ENCODE data around the gene BRINP3.

The BRINP3 gene

DNA sequence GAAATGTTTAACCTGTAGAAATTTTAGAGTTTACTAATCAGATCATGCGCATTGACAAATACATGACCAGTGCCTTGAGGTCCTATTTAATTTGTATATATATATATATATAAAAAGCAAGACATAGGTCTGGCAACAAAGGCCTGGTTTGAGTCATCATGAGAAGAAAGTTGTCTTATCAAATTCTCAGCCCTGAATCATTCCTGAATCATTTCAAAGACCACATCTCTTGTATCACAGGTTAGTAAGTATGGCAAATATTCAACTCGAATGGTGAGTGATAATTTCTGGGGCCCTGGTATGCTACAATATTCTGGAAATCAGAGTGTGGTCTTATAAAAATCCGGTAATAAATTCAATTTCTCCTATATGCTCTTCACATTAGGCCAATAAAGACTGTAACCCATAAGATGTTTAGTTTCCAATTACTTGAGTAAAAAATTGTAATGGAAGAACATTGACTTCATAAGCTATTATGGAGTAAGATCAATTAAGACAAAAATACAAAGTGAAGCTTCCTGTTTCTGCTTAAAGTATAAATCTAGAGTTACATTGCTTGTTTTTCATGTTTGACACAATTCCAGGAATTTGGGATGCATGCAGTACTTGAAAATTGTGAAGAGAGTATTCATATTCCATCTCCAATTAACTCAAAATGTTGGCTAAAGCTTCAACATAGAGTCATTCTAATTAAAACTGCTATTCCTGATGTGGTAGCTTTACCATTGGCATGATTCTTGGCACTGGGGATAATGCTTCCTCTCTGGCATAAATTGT lies 309.4 kb downstream of the BRINP3 start:
- Mint-ChIP-seq H3K27ac (no peak overlapping the region), H3K4me3 (no peak overlapping the region), H3K4me1 (peaks cover 11% of the 10 kb centered on the region), H3K27me3 (ENCODE audit: low read depth) (no peaks in the 10 kb centered on the region), H3K9me3 (no peaks in the 10 kb centered on the region), H3K36me3 (ENCODE audit: low read depth) (no peaks in the 10 kb centered on the region)
- TF ChIP-seq, protein P1, sequence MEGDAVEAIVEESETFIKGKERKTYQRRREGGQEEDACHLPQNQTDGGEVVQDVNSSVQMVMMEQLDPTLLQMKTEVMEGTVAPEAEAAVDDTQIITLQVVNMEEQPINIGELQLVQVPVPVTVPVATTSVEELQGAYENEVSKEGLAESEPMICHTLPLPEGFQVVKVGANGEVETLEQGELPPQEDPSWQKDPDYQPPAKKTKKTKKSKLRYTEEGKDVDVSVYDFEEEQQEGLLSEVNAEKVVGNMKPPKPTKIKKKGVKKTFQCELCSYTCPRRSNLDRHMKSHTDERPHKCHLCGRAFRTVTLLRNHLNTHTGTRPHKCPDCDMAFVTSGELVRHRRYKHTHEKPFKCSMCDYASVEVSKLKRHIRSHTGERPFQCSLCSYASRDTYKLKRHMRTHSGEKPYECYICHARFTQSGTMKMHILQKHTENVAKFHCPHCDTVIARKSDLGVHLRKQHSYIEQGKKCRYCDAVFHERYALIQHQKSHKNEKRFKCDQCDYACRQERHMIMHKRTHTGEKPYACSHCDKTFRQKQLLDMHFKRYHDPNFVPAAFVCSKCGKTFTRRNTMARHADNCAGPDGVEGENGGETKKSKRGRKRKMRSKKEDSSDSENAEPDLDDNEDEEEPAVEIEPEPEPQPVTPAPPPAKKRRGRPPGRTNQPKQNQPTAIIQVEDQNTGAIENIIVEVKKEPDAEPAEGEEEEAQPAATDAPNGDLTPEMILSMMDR (IDR thresholded peaks at IDR 0.05; ENCODE audit: unreplicated experiment in 3 of 3): no peak

DNA sequence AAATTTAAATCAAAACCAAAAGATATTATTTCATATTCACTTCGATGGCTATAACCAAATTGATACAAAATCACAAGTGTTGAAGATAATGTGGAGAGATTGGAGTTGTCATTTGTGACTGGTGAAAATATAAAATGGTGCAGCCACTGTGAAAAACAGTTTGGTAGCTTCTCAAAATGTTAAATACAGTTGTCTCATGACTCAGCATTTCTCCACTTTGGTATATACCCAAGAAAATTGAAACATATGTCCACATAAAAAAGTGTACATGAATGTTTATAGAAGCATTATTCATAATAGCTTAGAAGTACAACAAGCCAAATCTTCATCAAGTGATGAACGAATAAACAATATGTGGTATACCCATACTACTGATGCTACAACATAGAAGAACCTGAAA lies 318.5 kb downstream of the BRINP3 start:
- Mint-ChIP-seq H3K27me3 (ENCODE audit: low read depth) (no peaks in the 10 kb centered on the region), H3K4me1 (no peaks in the 10 kb centered on the region), H3K36me3 (ENCODE audit: low read depth) (no peaks in the 10 kb centered on the region), H3K27ac (no peak overlapping the region), H3K4me3 (no peak overlapping the region), H3K9me3 (peaks cover 2% of the 10 kb centered on the region)
- TF ChIP-seq, protein P1 (IDR thresholded peaks at IDR 0.05; ENCODE audit: unreplicated experiment in 3 of 3): no peak

DNA sequence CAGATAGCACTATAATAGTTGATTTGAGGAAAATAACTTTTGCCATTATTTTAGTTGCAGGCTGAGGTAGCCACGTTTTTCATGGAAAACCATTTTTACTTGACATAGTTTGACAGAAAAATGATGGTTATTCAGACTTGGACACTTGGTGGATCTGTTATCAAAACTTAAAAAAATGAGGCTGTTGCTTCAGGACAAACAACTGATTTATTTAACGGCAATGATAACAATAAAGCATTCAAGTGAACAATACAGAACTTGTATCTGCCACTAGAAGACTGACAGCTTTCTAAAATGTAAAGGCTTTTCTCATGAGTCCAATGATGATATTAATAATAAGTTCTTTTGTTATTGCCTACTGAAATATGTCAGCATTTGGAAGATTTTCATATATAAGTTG lies 322.9 kb downstream of the BRINP3 start:
- TF ChIP-seq, protein P1 (IDR thresholded peaks at IDR 0.05; ENCODE audit: unreplicated experiment in 3 of 3): no peak
- H3K4me1 Mint-ChIP-seq: no peaks in the 10 kb centered on the region
- no peak overlapping the region for H3K27ac Mint-ChIP-seq
- peaks cover 2% of the 10 kb centered on the region for H3K9me3 Mint-ChIP-seq
- no peak overlapping the region for H3K4me3 Mint-ChIP-seq
- H3K27me3 Mint-ChIP-seq (ENCODE audit: low read depth): no peaks in the 10 kb centered on the region
- no peaks in the 10 kb centered on the region for H3K36me3 Mint-ChIP-seq (ENCODE audit: low read depth)

DNA sequence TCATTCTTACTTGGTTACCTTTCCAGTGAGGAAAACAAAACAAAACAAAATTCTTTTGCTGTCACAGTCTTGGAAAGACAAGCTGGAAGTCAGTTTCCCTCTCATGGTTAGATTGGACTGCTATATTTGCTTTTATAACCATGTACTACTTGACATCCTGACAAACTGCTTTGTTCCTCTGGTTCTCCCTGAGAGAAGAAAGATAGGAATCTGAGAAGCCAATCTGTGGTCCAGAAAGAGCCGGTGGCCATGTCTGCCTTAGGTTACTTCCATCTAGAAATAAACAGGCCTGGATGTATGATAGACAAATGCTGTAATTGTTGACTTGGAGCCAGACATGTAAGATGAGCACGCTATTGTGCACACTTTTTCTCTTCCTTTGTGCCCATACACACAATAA lies 330.0 kb downstream of the BRINP3 start:
- no peaks in the 10 kb centered on the region for H3K9me3 Mint-ChIP-seq
- H3K4me1 Mint-ChIP-seq: no peaks in the 10 kb centered on the region
- H3K27ac Mint-ChIP-seq: no peak overlapping the region
- H3K36me3 Mint-ChIP-seq (ENCODE audit: low read depth): no peaks in the 10 kb centered on the region
- H3K4me3 Mint-ChIP-seq: no peak overlapping the region
- H3K27me3 Mint-ChIP-seq (ENCODE audit: low read depth): no peaks in the 10 kb centered on the region
- TF ChIP-seq, protein P1 (IDR thresholded peaks at IDR 0.05; ENCODE audit: unreplicated experiment in 3 of 3): no peak

DNA sequence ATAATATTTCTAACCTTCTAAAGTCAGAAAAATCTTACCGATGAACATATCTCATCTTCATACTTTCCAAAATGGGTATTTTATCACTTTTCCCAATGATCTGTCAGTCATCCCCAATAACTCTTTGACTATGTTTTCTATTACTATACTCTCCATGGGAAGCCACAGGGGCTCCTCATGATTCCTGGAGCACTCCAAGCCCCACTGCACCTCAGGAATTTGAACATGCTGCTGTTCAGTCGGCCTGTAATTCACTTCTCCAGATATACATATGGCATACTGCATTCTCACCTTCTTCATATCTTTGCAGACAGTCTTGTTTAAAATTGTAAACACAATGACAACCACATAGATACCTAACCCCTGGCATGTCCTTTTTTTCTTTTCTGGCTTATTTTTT lies 333.0 kb downstream of the BRINP3 start:
- H3K36me3 Mint-ChIP-seq (ENCODE audit: low read depth): no peaks in the 10 kb centered on the region
- H3K4me3 Mint-ChIP-seq: no peak overlapping the region
- no peaks in the 10 kb centered on the region for H3K27me3 Mint-ChIP-seq (ENCODE audit: low read depth)
- no peak overlapping the region for H3K27ac Mint-ChIP-seq
- TF ChIP-seq, protein P1 (IDR thresholded peaks at IDR 0.05; ENCODE audit: unreplicated experiment in 3 of 3): no peak
- H3K4me1 Mint-ChIP-seq: no peaks in the 10 kb centered on the region
- H3K9me3 Mint-ChIP-seq: no peaks in the 10 kb centered on the region

DNA sequence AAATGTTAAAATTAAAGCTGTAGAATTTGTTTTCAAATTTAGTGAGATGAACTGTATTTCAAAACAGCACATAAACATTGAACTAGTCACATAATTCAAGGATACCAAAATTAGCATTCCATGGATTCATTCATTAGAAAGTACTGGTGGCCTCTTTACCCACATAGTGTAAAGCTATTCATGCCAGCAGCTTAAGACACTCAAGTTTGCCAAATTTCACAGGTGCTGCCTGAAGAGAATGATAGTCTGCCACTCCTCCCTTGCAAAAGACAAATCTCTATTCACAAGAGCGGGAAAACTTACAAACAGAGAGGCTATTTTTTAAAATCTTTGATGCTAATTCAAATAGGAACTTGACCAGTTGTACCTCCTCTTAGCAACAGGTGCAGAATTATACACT lies 337.0 kb downstream of the BRINP3 start:
- Mint-ChIP-seq H3K4me1 (no peaks in the 10 kb centered on the region), H3K9me3 (no peaks in the 10 kb centered on the region), H3K27ac (no peak overlapping the region), H3K36me3 (ENCODE audit: low read depth) (no peaks in the 10 kb centered on the region), H3K27me3 (ENCODE audit: low read depth) (peaks cover 5% of the 10 kb centered on the region), H3K4me3 (no peak overlapping the region)
- TF ChIP-seq, protein P1 (IDR thresholded peaks at IDR 0.05; ENCODE audit: unreplicated experiment in 3 of 3): no peak

Data from nephron (organoid).